Embryonic facial prominence (tissue), 1 donor: Measurements from ENCODE around the gene PDE8A.
A peak's percentile ranks its signal among the peaks of the same experiment; 100 is the strongest.
"Not testable (repeated sequence)": the region's sequence is repeated elsewhere in the genome, so short reads cannot be mapped to it uniquely, and the experiment has no call there.

Source experiments
- DNase-seq: peaks from one replicate; pipeline ENCODE4 v3.0.0-alpha.2; 2016; ENCODE audit errors: extremely low spot score

PDE8A gene

DNA sequence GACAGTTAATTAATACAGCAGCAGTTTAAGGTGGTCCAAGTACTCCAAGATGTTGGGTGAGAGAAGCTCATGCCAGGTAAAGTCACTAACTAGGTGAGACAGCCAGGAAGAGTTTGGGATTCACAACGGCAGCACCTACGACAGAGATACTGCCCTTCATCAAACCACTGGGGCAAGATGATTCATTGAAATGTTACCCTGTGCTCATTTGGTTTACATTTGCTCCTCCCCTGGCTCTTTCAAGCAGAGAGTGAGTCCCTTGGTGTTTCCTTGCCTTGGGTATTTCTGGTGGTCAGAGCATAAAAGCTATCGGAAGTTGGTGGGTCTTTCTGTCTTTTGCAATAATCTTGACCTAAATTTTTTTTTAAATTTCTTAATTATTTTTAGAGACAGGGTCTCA, 19.9 kb upstream of the PDE8A start:
- no peak for DNase-seq

DNA sequence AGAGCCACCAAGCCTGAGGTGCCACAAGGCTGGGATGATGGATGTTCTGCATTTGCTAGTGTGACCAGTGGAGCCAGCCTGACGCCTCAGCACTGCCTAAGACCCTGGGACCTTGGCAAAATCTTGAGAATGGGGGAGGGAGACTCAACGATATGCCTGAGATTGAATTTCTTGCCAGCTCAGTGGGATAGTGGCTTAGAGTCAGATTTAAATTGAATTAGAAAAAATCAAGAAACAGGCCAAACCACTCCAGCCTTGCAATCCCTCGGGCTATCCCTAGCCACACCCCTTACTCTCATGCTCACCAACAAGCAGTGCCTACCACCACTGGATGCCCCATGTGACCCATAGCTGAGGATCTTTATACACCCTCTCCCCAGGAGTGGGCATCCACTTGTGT, 18.7 kb upstream of the PDE8A start:
- DNase-seq: no peak

DNA sequence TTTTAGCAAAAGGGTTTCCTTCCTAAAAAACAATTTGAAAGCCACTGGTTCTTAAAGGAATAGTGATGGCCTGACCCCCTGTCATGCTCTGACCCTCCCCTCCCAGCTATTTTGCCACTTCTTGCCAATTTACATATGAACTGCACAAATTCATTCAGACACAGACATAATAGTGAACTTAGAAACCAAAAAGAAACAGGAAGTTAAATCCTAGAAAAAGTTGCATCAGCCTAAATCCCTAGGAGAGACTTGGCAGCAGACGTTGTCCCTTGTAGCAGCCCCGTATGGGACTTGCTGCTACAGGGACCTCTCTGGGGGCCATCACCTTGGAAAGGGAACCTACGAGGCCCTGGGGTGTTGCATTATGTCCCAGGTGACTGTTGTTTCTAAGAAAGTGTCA, 14.3 kb upstream of the PDE8A start:
- no peak for DNase-seq

DNA sequence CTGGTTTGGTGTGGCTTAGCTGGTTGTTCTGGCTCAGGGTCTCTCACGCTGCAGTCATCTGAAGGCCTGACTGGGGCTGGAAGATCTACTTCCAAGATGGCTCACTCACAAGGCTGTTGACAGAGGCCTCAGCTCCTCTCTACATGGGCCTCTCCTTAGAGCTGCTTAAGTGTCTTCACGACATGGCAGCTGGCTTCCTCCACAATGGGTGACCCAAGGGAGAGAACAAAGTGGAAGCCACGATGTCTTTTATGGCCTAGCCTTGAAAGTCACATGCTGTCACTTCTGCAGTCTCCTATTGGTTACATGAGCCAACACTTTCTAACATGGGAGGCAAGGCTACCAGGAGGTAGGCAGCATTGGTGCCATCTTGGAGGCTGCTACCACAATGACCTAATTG, 13.4 kb upstream of the PDE8A start:
- no peak for DNase-seq

DNA sequence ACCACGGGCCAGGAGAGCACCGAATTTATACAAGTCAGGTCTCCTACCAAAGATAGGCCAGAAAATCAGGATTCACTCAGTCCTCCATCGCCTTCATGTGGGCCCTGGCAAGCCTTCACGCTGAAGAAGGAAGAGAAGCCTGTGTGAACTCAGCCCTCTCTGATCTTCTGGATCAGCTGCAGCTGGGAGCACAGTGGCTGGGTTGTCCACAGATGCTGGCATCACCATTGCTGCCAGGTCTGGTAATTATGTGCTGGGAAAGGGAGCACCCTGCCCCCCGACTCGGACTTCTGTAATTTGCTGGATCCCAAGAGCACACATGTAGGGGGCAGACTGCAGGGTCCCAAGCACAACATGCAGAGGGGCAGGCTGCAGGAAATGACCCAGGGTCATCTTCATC, 12.4 kb upstream of the PDE8A start:
- DNase-seq: no peak

DNA sequence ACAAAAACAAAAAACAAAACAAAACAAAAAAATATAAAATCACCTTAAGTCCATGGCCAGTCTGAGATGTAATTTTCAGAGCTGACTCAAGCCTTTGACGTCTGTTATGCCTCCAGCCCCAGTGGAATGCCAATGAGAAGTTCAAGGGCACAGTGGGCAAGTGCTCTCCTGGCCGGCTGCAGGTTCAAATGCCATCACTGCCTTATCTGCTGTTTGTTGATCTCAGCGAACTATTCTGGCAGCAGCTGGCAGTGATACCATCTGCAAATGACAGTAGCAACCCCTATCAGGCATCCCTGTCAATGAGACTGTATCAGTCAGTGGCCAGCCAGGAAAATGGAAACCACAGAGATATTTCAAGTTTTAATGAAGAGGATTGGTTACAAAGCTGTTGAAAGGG, 10.8 kb upstream of the PDE8A start:
- DNase-seq: no peak

DNA sequence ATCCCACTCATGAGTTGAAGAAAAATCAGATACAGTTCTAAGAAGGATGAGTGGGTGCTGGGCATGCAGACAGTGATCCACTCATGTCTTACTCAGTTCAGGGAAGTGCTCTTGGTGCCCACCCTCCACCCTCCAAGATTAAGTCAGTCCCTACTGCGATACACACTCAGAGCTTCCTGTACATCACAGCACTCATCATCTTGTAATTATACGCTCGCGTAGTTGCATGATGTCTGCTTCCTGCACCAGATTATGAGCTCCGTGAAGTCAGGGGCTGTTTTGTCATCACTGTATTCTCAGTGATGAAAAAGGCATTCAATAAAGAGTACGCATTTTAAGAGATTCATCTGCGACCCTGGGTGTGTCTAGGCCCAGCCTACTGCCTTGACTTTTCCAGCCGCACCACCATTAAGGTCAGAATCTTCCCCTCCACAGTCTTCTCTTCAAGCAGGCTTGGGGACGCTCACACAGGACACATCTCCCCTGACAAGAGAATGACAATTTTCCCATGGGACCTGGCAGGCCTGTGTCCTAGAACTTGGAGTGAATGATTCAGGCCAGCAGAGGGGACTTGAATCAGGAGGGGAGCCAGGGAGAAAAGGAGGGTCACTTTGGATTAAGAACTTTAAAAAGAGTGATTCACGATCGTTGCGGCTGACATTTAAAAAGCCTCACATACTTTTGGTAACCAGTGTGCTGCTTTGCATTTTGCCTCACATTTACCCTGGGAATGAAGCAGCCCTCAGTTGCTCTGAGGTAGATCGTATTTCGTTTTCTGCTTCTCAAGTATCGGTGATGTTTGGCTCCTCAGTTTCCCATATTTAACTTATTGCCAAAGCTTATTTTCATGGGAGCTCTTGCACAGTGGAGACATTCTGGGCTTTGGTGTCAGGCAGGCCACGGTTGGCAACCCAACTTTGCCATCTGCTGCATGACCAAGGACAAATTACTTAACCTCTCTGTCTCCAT, 7.9 kb upstream of the PDE8A start:
- DNase-seq: no peak

DNA sequence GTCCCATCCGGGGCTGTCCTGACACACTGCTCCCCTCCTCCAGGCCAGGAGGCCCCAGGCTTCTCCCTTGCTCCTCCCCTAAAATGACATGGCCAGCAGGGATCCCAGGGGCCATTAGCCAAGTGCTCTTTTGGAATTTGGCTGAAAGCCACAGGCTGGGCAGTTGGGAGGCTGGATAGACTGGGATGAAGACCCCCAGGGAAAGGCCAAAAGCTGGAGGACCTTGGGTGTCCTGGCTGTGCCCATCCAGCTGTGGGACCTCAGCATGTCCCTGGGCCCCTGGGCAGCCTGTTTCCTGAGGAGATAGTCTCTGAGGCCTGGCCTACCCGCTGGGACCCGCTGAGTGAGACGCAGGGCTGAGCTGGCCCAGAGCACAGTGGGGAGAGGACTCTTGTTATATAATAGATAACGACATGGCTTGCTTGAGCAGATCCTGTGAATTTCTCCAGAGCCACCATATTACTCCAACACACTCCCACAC, 5.7 kb upstream of the PDE8A start:
- no peak for DNase-seq

DNA sequence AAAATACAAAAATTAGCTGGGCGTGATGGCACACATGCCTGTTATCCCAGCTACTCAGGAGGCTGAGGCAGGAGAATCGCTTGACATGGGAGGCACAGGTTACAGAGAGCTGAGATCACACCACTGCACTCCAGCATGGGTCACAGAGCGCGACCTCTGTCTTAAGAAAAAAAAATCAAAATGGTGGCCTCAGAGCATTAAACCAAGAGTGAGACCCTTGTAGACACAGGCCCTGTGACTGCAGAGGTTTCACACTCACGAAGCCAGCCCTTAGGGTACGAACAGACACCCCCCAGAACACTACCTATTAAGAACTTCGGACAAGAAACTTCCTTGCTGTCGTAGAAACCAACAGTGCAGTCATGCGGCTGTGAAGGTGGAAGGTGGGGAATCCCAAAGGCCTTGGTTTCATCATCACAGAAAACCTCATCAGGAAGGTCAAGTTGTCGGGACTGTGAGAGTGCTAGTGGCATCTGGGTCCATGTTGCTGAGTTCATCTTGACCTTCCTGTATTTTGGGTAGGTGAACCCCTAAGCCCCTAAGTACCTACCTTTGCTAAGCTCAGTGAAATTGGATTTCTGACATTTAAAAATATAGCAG, 4.8 kb upstream of the PDE8A start:
- no peak for DNase-seq

DNA sequence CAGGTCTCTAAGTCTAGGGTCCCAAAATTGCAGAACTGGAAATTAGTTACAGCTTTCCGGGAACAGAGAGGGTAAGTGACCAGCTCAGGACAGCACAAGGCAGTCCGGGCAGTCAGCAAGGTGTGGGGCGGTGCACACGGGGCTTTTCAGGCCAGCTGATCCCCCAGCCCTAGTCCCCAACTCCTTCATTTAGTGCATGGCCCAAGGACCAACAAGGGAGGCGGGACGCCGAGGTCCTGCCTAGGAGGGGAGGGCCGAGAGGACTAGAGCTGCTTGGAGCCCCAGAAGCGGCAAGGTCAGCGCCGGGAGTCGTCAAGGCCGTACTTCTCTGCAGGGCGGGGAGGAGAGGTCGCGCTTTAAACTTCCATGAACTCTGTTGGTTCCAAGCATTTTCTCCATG, 2.0 kb upstream of the PDE8A start:
- no peak for DNase-seq

DNA sequence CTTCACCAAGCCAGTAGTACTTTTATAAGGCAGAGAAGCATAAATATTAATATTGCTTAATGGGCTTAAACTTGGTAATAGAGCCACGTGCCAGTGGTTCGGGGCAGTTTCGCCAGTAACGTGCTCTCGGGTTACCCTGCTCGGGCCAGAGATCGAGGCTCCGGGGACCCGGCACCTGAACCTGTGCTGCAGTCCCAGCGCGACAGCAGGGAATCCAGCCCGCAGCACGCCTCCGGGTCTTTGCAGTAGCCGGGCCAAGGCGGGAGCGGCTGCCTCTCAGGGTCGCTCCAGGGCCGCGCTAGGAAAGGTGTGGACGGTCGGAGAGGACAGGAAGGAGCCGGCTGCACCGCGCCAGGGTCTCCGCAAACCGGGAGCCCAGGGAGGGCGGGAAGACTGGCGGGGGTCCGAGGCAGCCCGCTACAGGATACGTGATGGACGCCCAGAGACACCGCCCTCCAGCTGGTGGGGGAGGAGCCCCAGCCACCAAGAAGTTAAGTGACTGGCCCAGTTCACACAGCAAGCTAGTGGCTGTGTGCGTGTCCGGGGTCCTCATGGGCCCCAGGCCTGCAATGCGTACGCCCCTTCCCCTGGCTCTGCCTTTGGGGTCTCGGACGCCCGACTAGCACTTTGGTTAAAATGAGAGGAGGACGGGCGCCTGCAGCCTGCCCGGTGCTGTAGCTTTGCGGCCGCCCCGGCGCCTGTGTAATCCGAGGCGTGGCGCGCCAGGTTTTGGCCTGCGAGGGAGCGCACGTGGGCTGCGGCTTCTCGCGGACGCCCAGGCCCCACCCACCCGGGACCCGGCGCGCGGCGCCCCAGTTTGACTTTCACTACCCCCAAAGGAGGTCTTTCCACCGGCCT, 1.2 kb upstream of the PDE8A start:
- no peak for DNase-seq

DNA sequence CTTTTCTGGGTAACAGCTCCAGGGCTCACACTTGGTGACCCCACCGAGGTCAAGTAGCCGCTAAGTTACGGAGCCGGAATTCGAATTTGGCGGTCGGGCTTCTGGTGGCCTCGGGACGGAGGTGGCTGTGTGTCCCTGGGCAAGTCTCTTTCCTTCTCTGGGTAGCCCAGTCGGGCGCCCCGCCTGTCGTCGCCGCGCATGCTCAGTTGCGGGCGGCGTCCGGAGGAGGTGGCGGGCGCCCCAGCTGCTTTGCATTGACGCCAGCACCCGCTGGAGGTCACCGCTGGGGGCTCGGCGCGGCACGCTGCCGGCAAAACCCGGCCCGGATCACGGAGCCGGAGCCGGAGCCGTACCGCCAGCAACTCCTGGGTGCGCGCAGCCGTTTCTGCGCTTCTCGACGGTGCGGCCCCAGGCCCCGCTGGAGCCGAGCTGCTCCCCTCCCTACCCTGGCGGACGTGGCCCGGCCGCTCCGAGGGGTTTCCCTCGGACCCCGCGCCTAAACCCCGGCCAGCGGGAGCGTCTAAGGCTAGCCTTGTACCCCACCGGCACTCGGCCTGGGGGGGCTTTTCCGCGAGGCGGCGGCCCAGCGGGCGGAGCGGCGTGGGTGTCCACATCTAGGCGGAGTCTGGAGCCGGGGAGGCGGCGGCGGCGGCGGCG, 474 bp upstream of the PDE8A start:
- peak; percentile 85 for DNase-seq

DNA sequence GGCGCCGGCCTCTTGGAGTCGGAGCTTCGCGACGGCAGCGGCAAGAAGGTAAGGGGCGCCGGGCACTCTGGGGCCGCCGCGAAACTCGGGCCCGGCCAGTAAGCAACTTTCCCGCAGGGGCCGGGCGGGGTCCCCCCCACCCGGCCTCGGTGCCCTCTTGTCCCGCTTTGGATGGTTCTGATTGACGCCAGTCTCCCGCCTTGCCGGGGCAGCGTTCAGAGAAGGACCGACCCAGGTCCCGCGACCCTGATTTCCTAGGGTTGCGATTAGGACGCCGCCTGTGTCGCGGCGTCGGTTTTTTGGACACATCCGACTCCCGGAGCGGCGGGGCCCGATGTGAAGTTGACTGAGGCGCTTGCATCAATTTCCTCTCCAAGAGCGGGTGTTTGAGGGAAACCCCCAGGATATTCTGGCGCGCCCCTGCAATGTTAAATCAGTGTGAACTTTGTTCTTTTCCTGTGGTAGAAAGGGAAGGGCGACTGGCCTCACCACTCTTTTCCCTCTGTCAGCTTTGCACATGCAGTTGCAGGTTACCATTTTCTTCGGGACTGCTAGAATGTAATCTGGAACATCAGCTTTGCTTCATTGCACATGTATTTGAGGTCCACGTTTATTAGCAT, 755 bp downstream of the PDE8A start:
- no peak for DNase-seq

DNA sequence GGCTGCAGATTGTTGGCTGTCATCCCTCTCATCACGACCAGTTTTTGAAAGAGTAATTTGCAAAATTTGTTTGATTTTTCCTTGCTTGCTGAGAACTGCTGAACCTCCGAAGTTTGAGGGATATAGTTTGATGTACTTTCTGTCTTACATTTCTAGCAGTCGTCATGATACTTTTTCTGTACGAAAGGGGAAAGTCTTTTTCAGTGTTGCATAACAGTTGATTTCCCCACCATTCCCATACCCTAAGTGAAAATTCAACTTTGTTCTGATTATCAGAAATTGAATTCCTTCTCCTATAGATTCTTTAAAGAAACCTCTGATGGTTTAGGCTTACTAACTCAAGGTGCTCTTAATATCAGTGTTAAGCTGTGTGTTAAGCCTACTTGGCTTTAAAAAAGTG, 1.6 kb downstream of the PDE8A start:
- no peak for DNase-seq

DNA sequence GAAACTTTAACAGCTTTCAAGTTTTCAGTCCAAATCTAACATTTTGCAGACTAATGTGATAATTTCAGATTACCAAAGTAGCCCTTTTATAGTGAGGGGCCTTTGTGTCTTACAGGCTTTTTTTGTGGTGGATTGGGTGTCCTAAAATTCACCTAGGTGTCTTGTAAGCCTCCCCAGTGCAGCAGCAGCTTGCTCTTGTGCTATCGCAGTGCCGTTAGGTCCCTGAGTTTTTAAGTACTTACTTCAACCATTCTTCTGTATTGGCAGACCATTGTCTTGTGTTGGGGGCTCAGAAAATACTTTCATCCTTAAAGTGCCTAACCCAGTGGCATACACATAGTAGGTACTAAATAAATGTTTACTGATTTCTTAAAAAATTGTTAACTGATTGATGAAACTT, 2.1 kb downstream of the PDE8A start:
- no peak for DNase-seq

DNA sequence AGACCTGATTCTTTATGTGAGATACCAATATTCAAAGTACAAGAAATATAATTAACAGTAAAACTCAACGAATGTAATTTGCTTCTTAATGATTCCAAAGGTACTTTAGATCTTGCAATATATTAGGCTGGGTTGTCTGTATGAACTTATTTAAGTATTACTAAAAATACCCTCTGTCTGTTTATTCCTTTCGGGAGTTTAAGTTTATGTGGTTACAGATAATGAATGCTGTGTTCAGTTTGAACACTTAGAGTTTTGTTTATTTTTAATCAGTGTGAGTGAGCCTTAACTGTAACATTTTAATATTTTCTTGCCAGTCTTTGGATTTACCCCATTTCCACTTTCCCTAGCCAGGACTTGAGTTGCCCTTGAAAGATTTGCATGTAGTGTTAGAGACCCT, 3.5 kb downstream of the PDE8A start:
- no peak for DNase-seq

DNA sequence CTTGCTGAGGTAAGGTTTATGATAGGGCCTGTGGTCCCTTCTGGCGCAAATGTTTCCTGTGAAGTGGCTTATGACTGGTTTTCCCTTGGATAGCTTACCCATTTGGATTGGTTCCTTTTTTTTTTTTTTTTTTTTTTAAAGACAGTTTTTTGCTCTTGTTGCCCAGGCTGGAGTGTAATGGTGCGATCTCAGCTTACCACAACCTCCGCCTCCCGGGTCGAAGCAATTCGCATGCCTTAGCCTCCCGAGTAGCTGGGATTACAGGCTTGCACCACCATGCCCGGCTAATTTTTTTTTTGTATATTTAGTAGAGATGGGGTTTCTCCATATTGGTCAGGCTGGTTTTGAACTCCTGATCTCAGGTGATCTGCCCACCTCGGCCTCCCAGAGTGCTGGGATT, 5.7 kb downstream of the PDE8A start:
- DNase-seq: not testable (repeated sequence)

DNA sequence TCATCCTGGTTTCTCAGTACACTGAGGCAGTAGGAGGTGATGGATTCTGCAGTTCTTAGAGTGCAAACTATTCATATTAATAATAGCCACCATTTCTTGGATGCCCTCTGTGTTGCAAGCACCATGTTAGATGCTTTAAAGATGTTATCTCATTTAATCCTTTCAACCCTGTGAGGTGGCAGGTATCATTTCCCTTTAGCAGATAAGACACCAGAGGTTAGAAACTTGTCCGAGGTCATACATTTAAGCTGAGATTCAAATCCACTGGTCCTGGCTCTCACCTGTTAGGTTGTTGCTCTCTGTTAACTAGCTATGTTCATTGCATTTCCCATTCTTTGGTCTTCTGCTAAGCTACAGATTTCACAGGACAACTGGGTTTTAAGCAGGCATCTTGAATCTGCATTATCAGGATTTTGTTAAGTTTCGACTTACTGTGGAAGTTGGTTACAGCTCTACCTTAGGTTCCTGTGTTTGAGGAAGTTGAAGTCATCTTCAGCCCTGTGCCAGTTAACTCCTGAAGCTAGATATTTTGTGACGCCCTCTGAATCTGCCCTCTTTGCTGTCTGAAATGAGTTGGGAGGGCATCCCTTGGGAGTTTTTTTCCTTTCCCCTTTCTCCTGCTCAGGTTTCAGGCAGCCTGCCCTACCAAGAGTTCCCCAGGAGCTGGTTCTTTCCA, 6.4 kb downstream of the PDE8A start:
- no peak for DNase-seq

DNA sequence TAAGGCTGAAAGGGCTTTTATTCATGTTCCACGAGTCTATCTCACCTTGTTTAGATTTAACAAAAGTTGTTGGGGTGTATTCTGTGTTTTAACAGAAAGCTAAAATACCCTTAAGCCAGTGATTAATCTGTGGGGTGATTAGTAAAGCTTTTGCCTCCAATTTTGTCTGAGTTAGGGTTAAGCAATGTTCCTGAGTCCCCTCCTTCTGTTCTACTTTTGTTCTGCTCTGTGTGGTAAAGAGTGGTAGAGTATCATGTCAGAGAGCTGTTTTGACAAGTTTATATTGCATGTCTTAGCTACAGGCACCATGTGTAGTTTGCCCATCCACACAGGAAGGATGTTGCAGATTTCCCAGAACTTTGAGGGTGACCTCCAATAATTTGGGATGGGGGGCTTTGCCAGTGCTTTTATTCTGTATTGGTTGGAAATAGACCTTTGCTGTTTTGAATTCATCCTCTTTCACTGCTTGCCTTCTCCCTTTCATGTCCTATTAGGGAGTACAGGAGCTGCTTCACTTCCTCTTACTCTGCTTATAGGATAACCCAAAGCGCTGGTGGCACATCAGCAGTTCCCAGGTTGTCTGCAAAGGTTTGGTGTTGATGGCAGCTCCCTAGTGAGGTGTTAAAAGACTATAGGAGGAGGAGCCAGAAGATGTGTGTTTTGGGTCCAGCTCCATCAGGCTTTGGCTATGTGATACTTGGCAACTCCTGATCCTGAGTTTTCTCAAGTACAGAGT, 7.4 kb downstream of the PDE8A start:
- no peak for DNase-seq

DNA sequence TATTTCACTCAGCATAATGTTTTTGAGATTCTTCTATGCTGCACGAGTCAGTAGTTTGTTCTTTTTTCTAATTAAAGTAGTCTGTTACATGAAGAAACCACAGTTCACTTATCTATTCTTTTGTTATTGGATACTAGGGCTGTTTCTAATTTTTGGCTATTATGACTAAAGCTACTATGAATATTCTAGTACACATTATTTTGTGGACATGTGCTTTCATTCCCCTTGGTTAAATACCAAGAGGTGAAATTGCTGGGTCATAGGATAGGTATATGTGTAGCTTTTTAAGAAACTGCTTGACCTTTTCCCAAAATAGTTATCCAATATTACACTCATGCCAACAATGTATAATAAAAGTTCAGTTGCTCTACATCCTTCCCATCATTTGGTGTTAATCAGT, 8.9 kb downstream of the PDE8A start:
- DNase-seq: no peak
